NCI-H2196 treated with DMSO at 0.1 percent for 48 hours (cell line): ENCODE results near the gene CARD8.
"Not testable (repeated sequence)": the region's sequence is repeated elsewhere in the genome, so short reads cannot be mapped to it uniquely, and the experiment has no call there.

ENCODE experiments used
- DNase-seq: peaks from one replicate; lab custom pipeline; 2025; ENCODE audit not compliant: unreplicated experiment; lab: John Stamatoyannopoulos, UW

The CARD8 gene

DNA sequence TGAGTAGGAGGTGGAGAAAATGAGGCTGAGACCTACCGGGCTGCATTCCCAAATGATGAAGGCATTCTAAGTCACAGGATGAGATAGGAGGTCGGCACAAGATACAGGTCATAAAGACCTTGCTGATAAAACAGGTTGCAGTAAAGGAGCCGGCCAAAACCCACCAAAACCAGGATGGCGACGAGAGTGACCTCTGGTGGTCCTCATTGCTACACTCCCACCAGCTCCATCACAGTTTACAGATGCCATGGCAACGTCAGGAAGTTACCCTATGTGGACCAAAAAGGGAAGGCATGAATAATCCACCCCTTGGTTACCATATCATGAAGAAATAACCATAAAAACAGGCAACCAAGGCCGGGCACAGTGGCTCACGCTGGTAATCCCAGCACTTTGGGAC, 9.6 kb upstream of the CARD8 start:
- DNase-seq, result not testable (repeated sequence)

DNA sequence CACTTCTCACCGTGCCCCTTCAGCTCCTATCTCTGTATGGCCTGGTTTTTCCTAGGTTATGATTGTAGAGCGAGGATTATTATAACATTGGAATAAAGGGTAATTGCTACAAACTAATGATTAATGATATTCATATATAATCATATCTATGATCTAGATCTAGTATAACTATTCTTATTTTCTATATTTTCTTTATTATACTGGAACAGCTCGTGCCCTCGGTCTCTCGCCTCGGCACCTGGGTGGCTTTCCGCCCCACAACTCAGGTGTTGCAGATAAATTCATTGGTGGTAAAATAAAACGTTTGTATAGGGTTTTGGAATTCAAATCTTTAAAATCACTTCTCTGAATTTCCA, 4.6 kb upstream of the CARD8 start:
- DNase-seq, result not testable (repeated sequence)

DNA sequence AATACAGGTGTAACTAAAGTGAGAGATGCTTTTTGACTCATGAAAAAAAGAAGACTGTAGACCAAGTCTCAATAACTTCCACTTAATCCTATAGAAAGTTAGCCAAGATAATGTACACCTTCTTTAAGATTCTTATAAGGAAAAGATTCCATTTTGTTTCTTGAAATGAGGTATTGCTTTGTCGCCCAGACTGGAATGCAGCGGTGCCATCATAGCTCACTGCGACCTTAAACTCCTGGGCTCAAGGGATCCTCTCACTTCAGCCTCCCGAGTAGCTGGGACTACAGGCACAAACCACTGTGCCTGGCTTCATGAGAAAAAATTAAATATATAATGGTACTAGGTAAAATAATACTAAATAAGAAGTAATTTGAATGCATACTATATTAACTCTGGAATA, 3.3 kb upstream of the CARD8 start:
- DNase-seq, result not testable (repeated sequence)

DNA sequence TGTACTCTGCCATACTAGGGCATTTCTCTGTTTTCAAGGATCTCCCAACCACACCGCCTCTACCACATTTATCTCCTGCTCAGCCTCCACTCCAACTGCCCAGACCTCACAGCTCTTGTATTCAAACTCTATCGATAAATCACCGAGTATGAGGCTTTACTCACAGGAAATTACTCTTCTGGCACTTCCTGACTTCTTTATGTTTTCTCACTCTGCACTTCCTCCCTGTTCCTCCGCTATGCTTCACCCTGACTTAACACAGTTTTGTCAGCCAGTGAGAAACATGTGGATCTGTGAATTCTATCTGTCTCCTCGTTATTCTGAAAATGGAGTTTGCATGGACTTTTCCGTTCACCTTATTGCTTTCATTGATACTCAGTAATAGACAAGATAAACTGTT, 2.6 kb upstream of the CARD8 start:
- DNase-seq, result no peak

DNA sequence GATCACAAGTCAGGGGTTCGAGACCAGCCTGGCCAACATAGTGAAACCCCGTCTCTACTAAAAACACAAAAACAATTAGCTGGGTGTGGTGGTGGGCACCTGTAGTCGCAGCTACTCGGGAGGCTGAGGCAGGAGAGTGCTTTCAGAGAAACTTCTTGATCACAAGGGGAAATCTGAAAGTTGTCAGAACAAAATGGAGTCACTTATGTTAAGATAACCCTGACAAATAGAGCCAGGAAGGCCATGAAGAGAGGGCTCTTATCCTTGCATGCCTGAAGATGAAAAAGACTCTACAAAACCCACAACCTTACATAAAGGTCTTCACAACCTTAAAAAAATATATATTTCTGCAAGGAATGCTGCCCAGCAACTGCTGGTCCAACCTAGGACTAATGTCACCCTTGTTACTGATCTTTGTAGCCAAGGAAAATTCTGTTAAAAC, 1.2 kb downstream of the CARD8 start:
- no peak for DNase-seq

DNA sequence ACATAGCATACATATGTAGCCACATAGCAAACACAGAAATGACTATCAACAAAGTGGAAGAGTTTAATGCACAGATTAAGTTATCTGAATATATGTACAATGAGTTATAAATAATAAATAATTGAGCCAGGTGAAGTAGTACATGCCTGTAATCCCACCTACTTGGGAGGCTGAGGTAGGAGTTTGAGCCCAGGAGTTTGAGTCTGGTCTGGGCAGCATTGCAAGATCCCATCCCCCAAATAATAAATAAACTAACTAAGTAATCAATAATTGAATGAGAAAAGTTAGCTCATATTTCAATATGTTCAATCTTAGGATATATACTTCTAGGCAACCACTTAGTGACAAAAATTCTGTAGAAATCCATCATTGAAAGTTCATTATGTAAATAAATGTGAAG, 1.7 kb downstream of the CARD8 start:
- DNase-seq, result no peak

DNA sequence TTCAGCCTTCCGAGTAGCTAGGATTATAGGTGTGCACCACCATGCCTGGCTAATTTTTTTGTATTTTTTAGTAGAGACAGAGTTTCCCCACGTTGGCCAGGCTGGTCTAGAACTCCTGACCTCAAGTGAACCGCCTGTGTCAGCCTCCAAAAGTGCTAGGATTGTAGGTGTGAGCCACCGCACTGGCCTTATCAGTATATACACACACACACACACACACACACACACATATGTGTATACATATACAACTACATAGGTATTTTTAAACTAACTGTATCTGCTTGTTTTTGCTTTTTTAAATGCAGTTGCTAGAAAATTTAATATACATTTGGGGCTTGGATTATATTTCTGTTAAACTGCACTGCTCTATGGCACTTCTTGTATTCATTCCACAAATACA, 3.1 kb downstream of the CARD8 start:
- DNase-seq, result no peak

DNA sequence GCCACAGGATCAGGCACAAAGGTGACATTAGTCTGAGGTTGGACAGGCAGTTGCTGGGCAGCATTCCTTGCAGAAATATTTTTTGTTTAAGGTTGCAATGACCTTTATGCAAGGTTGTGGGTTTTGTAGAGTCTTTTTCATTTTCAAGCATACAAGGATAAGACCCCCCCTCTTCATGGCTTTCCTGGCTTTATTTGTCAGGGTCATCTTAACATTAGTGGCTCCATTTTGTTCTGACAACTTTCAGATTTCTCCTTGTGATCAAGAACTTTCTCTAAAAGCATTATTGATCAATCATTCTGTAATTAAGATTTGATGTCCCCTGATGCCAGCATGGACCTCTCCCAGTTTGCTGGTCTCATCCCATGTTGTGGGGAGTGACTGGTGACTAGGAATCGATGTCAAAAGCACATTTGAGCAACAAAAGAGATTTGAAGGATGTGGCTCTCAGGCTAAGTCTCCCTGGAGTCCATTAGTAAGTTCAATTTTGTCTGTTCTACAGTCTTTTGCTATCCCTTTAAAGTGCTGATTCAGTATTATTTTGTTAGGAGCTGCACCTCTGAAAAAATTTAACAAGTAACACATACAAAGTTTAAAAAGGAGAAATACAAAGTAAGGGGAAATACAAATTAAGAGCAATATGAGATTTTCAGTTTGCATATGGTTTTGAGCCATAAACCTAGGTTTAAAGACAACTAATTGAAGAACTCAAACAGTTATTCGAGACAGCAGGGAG, 5.3 kb downstream of the CARD8 start:
- no peak for DNase-seq

DNA sequence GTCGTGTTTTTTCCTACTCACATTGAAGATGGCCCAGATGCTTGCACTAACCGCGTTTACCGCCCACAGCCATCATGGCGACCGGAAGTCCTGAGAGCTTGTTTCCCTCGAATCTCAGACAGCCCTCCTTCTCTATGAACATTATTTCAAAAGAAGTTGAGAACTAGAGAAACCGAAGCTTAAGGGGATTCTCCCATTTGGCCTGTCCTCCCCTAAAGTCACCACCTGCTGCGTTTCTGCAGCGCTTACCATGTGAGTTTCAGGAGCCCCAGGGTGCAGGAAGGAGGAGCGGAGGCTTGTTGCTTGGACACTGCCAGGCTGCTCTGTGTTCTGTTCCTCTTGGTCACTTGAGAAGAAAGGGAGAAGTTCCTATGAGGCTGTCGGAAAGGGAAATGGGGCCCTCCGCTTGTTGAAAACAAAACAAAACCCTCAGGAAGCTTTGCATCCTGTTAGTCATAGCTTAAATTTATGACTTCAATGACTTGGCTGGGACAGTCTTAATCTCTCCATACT, 6.2 kb downstream of the CARD8 start:
- no peak for DNase-seq

DNA sequence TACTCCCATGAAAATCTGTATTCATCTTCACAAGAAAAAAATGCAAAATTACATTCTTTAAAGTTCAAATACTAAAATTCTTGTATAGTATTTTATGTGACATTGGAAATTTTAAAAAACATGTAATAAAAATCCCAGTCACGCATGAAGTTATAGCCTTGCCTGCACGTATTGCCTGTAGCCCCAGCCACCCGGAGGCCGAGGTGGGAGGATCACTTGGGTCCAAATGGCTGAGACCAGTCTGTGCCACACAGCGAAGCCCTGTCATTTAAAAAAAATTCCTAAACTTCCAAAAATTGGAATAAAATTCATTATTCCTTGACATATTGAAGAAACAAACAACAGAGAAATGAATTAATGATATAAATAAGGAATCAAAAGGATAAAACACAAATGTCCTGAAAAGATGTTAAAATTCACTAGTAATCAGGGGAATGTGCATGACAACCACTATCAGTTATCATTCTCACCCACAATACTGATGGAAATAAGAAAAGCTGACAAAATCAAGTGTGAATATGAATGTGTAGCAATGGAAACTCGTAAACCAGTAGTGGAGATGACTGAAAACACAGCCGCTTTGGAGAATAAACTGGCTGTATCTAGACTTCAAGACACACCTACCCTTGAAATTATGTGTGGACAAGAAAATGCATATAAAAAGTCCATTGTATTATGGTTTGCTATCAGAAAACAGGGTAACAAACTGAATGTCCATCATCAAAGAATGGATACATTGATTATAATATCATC, 7.5 kb downstream of the CARD8 start:
- DNase-seq, result no peak

DNA sequence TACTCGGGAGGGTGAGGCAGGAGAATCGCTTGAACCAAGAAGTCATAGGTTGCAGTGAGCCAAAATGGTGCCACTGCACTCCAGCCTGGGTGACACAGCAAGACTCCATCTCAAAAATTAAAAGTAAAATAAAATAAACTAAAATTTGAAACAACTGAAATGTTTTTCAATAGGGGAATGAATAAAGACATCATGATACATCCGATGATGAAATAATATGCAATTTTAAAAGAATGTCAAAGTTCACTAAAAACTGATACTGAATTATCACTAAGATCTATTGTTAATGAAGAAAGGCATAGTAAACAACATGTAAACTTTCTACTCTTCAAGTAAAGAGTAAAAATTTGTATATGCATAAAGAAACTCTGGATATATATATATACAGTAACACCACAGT, 8.5 kb downstream of the CARD8 start:
- no peak for DNase-seq

DNA sequence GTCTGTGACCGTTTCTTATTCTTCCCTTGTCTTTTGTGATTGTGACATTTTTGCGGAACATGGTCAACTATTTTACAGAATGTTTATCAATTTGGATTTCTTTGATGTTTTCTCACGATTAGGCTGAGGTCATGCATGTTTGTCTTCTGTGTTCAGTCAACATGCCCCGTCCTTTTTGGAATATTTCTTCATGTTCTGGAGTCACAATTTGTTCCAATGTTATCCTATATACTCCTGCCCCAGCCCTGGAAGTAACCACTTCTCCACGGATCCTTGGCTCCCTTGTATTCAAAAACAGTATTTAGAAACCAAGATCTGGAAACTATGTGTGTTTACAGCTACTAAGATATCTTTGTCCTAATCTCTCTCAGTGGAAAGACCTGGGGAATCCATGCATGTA, 9.6 kb downstream of the CARD8 start:
- no peak for DNase-seq

DNA sequence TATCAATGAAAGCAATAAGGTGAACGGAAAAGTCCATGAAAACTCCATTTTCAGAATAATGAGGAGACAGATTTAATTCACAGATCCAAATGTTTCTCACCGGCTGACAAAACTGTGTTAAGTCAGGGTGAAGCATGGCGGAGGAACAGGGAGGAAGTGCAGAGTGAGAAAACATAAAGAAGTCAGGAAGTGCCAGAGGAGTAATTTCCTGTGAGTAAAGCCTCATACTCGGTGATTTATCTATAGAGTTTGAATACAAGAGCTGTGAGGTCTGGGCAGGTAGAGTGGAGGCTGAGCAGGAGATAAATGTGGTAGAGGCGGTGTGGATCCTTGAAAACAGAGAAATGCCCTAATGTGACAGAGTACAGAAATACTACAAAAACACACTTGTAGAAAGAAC, 11.4 kb downstream of the CARD8 start:
- no peak for DNase-seq

DNA sequence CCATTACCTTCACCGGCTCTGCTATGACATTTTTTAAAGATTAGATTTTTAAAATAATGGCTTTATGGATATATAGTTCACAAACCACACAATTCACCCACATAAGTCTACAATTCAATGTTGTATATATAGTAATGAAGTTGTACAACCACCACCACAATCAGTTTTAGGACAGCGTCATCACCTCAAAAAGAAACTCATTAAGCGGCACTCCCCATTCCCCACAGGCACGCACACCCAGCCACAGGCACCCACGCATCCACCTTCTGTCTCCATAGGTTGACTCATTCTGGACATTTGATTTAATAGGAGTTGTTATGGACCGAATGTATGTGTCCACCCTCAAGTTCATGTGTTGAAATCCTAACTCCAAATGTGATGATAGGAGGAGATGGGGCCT, 13.9 kb downstream of the CARD8 start:
- DNase-seq, result not testable (repeated sequence)

DNA sequence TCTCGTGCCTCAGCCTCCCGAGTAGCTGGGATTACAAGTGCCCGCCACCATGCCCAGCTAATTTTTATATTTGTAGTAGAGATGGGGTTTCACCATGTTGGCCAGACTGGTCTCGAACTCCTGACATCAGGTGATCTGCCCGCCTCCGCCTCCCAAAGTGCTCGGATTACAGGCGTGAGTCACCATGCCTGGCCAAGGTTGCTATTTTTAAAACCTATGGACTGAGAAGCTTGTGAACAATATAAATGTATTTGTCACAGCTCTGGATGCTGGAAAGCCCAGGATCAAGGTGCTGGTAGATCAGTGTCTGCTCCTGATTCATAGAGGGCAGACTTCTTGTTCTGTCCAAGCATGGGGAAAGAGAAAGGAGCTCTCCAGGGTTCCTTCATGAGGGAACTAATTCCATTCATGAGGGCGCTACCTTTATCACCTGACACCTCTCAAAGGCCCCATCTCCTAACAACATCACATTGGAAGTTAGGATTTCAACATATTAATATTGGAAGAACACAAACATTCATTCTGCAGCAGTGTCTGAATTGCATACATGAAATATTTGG, 16.1 kb downstream of the CARD8 start:
- DNase-seq, result no peak

DNA sequence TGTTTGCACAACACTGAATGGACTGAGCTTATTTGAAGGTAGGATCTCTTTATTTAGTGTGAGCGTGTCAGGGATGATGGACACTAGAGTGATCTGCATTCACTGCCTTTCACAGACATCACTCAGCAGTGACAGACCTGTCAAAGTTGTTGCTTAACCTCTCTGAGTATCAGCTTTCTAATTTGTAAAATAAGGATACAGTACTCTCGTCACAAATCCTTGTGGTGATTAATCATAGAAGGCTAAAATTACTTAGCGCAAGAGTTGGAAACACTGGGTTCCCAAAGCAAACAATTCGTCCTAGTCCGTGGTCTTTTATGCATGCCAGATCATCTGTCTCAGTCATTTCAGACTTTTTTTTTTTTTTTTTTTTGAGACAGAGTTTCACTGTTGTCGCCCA, 16.6 kb downstream of the CARD8 start:
- DNase-seq, result no peak

DNA sequence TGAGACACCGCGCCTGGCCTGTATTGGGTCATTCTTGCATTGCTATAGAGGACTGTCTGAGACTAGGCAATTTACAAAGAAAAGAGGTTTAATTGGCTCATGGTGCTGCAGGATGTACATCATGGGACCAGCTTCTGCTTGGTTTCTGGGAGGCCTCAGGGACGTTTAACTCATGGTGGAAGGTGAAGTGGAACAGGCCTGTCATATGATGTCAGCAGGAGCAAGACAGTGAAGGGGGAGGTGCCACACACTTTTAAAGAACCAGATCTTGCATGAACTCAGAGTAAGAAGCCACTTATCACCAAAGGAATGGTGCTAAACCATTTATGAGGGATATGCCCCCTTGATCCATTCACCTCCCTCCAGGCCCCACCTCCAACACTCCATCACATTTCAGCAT, 18.7 kb downstream of the CARD8 start:
- DNase-seq, result no peak

DNA sequence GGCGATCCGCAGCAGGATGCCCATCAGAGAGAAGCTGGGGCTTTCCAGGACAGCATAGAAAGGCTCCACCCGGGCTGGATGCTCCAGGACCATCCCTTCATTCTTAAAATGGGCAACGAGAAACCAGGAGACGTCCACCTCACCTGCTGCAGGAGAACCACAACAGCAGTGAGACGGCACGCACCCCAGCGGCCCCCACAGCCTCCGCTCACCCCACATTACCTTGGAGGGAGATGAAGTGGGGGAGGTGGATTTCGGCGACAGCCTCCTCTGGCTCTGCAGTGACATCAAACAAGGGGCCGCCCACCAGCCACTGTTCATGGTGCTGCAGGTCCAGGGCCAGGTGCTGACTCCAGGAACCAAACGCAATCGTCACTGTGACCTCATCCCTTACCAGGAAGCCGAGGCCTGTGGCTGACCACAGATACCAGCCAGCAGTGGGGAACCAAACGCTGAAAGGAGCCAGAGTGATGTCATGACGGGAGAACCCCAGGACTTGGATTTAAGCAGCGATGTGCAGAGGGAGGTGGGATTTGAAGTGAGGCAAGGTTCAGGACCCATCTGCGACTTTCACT, 25.1 kb downstream of the CARD8 start:
- DNase-seq, result no peak

DNA sequence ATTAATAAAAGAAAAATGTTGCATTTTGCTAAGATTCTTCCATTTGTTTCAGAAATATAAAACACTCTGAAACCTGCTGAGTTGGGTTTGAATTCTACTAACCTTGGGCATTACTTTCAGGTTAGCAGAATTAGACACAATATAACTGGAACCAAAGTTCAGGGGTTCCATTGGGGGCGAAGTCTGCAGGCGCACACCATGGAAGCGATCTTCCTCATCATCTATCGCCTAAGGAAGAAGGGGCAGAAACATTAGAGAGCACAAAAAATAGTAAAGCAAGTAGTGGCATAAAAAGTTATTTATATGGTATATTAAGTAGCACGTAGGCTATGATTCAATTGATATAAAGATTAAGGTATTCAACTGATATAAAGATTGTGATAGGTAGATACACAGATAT, 34.1 kb downstream of the CARD8 start:
- no peak for DNase-seq

DNA sequence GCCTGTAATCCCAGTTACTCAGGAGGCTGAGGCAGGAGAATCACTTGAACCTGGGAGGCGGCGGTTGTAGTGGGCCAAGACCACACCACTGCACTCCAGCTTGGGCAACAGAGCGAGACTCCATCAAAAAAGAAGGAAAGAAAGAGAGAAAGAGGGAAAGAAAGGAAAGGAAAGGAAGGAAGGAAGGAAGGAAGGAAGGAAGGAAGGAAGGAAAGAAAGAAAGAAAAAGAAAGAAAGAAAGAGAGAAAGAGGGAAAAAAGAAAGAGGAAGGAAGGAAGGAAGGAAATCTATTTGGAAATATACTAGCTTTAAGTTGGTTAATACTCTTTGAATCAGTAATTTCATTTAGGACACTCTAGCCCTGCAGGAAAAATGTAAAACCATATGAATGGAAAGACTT, 34.9 kb downstream of the CARD8 start:
- DNase-seq, result not testable (repeated sequence)

DNA sequence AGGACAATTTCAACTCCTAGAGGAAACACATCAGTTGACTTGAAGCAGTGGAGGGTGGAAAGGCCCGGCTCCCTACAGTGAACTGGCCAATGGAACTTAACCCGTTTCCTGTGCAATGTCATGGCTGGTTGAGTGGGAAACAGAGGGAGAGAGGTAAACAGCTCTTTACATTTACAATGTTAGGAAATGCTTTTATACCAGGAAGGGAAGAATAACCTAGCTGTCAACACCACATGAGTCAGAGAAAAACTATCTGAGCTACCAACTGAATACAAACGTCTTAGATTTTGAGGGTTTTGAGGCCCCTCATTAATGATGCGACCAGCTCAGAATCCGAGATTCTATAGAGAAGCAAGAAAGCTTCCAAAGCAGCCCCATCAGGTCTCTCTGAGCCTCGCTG, 36.7 kb downstream of the CARD8 start:
- DNase-seq, result no peak

DNA sequence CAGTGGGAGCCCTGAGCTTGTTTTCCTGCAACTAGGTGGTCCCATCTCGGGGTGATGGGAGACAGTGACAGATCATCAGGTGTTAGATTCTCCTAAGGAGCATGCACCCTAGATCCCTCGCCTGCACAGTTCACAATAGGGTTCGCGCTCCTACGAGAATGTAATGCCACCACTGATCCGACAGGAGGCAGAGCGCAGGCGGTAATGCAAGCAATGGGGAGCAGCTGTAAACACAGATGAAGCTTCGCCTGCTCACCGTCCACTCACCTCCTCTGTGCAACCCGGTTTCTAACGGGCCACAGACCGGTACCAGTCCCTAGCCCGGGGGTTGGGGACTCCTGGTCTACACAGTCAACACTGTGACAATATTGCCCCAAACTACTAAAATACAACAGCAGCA, 38.8 kb downstream of the CARD8 start:
- DNase-seq, result no peak
